ENCODE results near the gene CCDC77. TPM values are rescaled to one million over a fixed set of nuclear protein-coding genes. Genes with fewer than 3 reads are reported as not detected.

The CCDC77 gene
- total and polyA plus RNA-seq, 2 donors (not counting 1 experiment from before 2014, with no cell fraction given): 8.6 to 12.9 TPM

DNA sequence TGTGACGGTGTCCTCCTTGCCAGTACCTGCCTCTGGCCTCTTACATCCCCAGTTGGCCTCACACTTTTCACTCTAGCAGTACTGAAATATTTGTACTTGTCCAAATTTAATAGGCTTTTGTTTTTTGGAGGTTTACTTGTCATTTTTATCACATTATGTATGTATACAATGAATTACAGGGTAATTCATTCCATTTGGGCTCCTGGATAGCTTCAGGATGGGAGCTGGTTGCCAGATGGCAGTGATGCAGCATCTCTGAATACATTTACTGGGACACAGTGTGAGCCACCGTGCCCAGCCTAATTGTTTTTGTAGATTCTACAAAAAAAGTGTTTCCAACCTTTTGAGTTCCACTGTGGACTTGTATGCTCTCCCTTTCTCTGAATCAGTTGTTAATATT lies 13.4 kb downstream of the CCDC77 start:
- ChIA-PET POLR2A (no interaction called here), CTCF (interaction anchor here (0.6 kb wide), 1 partner anchor 335 kb away, joined by 3 read pairs; no protein-coding TSS in a partner anchor)
- H3K4me1 Mint-ChIP-seq: no peaks in the 10 kb centered on the region
- H3K9ac ChIP-seq (ENCODE audit: low read length): no peak overlapping the region
- TF ChIP-seq, protein P1, sequence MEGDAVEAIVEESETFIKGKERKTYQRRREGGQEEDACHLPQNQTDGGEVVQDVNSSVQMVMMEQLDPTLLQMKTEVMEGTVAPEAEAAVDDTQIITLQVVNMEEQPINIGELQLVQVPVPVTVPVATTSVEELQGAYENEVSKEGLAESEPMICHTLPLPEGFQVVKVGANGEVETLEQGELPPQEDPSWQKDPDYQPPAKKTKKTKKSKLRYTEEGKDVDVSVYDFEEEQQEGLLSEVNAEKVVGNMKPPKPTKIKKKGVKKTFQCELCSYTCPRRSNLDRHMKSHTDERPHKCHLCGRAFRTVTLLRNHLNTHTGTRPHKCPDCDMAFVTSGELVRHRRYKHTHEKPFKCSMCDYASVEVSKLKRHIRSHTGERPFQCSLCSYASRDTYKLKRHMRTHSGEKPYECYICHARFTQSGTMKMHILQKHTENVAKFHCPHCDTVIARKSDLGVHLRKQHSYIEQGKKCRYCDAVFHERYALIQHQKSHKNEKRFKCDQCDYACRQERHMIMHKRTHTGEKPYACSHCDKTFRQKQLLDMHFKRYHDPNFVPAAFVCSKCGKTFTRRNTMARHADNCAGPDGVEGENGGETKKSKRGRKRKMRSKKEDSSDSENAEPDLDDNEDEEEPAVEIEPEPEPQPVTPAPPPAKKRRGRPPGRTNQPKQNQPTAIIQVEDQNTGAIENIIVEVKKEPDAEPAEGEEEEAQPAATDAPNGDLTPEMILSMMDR (IDR thresholded peaks at IDR 0.05): no peak
- TF ChIP-seq EZH2 (IDR thresholded peaks at IDR 0.05; ENCODE audit: borderline replicate concordance, insufficient read depth, low read depth, low read length, poor library complexity, severe bottlenecking): no peak
- ATAC-seq (ENCODE audit: low read depth) (no peak), DNase-seq (no peak)
- no peak overlapping the region for H3K4me2 ChIP-seq (replicated peaks; ENCODE audit: low read depth, low read length, poor library complexity, severe bottlenecking)
- no peaks in the 10 kb centered on the region for H4K20me1 ChIP-seq (ENCODE audit: control insufficient read depth, insufficient read depth, low read length, poor library complexity, severe bottlenecking)
- H3K27me3 Mint-ChIP-seq: no peaks in the 10 kb centered on the region
- H3K4me1 ChIP-seq (ENCODE audit: control insufficient read depth in 2 of 2, insufficient read depth in 2 of 2, low read length in 2 of 2): no peaks in the 10 kb centered on the region
- H3K27me3 ChIP-seq (replicated peaks in 1 of 4; ENCODE audit: control extremely low read depth in 1 of 4, control insufficient read depth in 3 of 4, insufficient read depth in 4 of 4, low read length in 3 of 4): no peaks in the 10 kb centered on the region
- H3K27ac Mint-ChIP-seq: no peak overlapping the region
- no peaks in the 10 kb centered on the region for H3K9me3 ChIP-seq (ENCODE audit: control extremely low read depth in 1 of 3, control insufficient read depth in 2 of 3, insufficient read depth in 1 of 3, low read length in 2 of 3)
- no peaks in the 10 kb centered on the region for H3K9me3 Mint-ChIP-seq (ENCODE audit: insufficient read depth)
- no peak overlapping the region for H3K27ac ChIP-seq (ENCODE audit: low read length in 2 of 2)
- peaks cover 19 to 47% of the 10 kb centered on the region in 2 experiments for H3K36me3 ChIP-seq (replicated peaks in 1 of 2; ENCODE audit: control extremely low read depth in 1 of 2, control insufficient read depth in 1 of 2, extremely low read depth in 1 of 2, insufficient read depth in 2 of 2, low read length in 1 of 2)
- H3K4me3 ChIP-seq (ENCODE audit: control extremely low read depth in 1 of 5, extremely low read depth in 1 of 5, insufficient read depth in 1 of 5, low read depth in 2 of 5, low read length in 4 of 5): no peak overlapping the region
- no peak overlapping the region for H2AFZ ChIP-seq (ENCODE audit: insufficient read depth, low read depth, low read length, poor library complexity, severe bottlenecking)
- intact Hi-C loops (cut with micrococcal nuclease): no loop called here
- no peaks in the 10 kb centered on the region for H3K79me2 ChIP-seq (ENCODE audit: control insufficient read depth, insufficient read depth, low read length)
- 100% methylated on average over 1 of the region's 2 CpGs for WGBS (ENCODE audit: insufficient coverage)
- H3K4me3 Mint-ChIP-seq: no peak overlapping the region

DNA sequence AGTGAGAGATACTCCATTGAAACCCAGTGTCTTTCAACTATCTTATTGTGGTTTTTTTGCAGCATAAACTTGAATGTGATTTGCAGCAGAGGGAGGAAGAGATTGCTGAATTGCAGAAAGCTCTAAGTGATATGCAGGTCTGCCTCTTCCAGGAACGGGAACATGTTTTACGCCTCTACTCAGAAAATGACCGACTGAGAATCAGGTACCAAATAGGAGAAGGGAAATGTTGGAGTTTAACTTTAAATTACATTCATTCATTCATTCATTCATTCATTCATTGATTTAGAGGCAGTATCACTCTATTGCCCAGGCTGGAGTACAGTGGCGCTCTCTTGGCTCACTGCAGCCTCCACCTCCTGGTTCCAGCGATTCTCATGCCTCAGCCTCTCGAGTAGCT lies 17.0 kb downstream of the CCDC77 start:
- no peak for ATAC-seq (ENCODE audit: low read depth)
- H3K36me3 ChIP-seq (replicated peaks in 1 of 2; ENCODE audit: control extremely low read depth in 1 of 2, control insufficient read depth in 1 of 2, extremely low read depth in 1 of 2, insufficient read depth in 2 of 2, low read length in 1 of 2): peaks cover 12 to 38% of the 10 kb centered on the region in 2 experiments
- no peak overlapping the region for H3K27ac Mint-ChIP-seq

More for the DNA sequence above, 17.0 kb downstream of the CCDC77 start:
- no peak overlapping the region for H3K4me3 ChIP-seq (ENCODE audit: control extremely low read depth in 1 of 5, extremely low read depth in 1 of 5, insufficient read depth in 1 of 5, low read depth in 2 of 5, low read length in 4 of 5)
- no peaks in the 10 kb centered on the region for H3K79me2 ChIP-seq (ENCODE audit: control insufficient read depth, insufficient read depth, low read length)
- no peak overlapping the region for H2AFZ ChIP-seq (ENCODE audit: insufficient read depth, low read depth, low read length, poor library complexity, severe bottlenecking)
- Mint-ChIP-seq H3K27me3 (no peaks in the 10 kb centered on the region), H3K9me3 (ENCODE audit: insufficient read depth) (no peaks in the 10 kb centered on the region), H3K4me3 (no peak overlapping the region), H3K4me1 (no peaks in the 10 kb centered on the region)
- H3K4me1 ChIP-seq (ENCODE audit: control insufficient read depth in 2 of 2, insufficient read depth in 2 of 2, low read length in 2 of 2): no peaks in the 10 kb centered on the region
- H3K4me2 ChIP-seq (replicated peaks; ENCODE audit: low read depth, low read length, poor library complexity, severe bottlenecking): no peak overlapping the region
- POLR2A ChIA-PET: interaction anchor here (0.6 kb wide), 1 partner anchor 17 kb away, joined by 3 read pairs; no protein-coding TSS in a partner anchor
- H3K27me3 ChIP-seq (replicated peaks in 1 of 4; ENCODE audit: control extremely low read depth in 1 of 4, control insufficient read depth in 3 of 4, insufficient read depth in 4 of 4, low read length in 3 of 4): no peaks in the 10 kb centered on the region
- DNase-seq: no peak
- no peaks in the 10 kb centered on the region for H3K9me3 ChIP-seq (ENCODE audit: control extremely low read depth in 1 of 3, control insufficient read depth in 2 of 3, insufficient read depth in 1 of 3, low read length in 2 of 3)
- CTCF ChIA-PET: no interaction called here
- intact Hi-C loops (cut with micrococcal nuclease): no loop called here
- H4K20me1 ChIP-seq (ENCODE audit: control insufficient read depth, insufficient read depth, low read length, poor library complexity, severe bottlenecking): no peaks in the 10 kb centered on the region
- TF ChIP-seq, protein P1 (IDR thresholded peaks at IDR 0.05): no peak
- TF ChIP-seq EZH2 (IDR thresholded peaks at IDR 0.05; ENCODE audit: borderline replicate concordance, insufficient read depth, low read depth, low read length, poor library complexity, severe bottlenecking): no peak
- H3K9ac ChIP-seq (ENCODE audit: low read length): no peak overlapping the region
- WGBS (ENCODE audit: insufficient coverage): 98% methylated on average over 3 of the region's 6 CpGs
- H3K27ac ChIP-seq (ENCODE audit: low read length in 2 of 2): no peak overlapping the region

All from B cell (primary cell).